Measurements from ENCODE around the gene WDR5. TPM values are rescaled to one million over a fixed set of nuclear protein-coding genes. Genes with fewer than 3 reads are reported as not detected.

The WDR5 gene
- total RNA-seq, 1 donor from 2014 or later = 26.6 TPM

DNA sequence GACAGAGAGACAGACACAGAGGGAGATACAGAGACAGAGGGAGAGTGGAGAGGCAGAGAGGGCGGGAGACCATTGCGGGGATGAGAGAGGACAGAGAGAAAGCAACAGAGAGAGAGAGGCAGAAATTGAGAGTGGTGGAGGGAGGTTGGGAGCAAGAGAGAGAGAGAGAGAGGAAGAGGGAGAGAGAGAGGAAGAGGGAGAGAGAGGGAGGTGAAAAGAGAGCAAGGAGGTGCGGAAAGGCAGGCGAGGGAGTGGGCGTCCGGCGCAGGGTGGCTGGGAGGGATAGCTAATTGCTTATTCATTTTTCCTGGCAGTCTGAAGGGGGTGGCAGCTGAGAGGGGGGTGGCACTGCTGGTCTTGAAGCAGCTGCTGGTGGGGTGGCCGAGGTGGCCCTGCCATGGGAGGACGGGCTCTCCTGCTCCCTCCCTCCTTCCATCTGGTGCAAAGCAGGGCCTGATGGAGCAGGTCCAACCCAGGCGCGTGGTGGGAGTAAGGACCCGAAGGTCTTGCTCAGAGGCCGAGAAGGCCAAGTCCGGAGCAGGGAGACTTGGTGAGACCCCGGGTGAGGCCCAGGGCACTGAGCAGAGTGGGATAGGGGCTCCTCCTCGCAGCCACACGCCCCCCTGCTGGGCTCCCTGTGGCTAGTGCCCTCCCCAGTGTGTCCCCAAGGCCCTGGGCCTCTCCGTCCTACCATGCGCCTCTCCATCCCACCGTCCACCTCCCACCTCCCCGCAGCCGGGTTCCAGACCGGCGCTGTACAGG lies 53.8 kb downstream of the WDR5 start:
- no peak for ATAC-seq

DNA sequence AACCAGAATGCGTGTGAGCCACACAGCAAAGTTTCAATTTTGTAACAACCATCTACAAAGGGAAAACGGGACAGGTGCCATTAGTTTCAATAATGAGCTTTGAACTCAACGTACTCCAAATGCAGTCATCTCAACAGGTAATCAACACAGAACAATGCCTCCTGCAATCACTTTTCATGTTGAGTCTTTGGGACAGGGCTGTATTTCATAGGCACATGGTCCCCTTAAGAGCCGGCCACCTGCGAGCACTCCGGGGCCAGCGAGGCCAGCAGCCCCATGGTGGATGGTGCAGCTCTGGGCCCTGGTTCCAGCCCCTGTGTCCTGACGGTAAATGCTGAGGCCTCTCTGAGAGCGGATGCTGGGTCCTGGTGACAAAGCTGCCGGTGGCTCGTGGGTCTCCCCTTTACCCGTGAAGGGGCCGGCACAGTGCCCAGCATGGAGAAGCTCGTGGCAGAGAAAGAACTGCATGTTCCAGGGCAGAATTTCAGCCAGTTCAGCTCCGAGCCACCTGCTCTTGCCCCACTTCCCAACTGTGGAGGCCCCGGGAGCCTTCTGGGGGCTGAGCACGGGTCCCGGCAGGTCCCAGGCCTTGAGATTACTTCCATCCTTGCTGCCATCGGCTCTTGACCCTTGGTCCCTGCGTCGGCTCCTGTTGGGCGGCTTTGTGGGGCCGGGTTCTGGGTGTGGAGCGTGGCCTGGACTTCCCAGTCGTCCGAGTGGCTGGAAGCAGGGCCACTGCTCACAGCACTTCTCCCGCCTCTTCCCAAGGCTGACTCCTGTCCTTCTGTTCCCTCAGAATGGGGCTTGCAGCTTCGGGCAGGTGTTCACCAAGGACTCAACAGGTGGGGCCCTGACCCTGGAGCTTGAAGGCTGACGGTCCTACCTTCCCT lies 54.6 kb downstream of the WDR5 start:
- no peak for ATAC-seq

DNA sequence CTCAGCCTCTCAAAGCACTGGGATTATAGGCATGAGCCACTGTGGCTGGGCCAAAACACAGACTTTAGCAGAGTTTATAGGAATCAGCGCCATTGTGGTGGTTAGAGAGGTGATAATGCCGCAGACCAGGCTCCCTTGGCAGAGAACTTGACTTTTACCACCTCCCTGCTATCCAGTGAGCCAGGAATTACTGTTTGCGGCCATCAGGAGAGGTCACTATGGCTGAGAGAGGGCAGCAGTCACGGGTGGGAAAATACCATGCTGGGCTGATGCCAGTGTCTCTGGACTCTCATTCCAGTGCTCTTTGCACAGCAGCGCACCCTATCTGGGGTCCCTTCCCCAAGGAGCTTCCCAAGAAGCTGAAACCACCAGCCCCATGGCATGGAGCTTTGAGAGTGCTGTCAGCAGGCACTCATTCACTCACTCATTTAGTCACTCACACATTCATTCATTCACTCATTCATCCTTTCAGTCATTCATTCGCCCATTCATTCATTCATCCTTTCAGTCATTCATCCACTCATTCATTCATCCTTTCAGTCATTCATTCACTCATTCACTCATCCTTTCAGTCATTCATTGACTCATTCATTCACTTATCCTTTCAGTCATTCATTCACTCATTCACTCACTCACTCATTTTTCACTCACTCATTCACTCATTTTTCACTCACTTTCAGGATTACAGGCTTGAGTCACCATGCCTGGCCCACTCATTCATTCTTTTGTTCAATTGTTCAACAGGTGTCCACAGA lies 55.8 kb downstream of the WDR5 start:
- ATAC-seq = no peak

DNA sequence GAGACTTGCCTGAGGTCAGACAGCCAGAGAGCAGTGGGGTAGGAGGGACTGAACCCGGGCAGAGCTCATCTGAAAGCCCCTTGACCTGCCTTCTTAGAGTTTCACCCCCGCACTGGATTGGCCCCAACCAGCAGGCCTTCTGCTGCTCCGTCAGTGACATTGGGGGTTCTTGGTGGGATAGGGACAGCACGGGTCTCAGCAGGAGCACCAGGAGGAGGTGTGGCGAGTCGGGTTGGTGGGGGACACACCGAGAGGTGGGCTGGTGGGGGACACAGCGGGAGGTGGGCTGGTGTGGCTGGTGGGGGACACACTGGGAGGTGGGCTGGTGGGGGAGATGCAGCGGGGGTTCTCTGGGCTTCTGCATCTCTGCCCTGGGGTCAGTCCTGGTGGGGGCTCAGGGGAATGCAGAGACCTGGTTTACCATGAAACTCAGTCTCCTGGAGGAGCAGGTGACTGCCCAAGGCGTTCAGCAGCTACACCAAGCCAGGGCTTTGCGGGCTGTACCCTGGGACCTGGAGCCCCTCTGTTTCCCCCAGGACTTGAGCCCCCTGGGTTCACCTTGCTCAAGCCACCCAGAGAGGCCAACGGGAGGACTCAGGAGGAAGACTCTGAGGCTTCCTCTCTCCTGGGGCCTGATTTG lies 56.5 kb downstream of the WDR5 start:
- no peak for ATAC-seq

DNA sequence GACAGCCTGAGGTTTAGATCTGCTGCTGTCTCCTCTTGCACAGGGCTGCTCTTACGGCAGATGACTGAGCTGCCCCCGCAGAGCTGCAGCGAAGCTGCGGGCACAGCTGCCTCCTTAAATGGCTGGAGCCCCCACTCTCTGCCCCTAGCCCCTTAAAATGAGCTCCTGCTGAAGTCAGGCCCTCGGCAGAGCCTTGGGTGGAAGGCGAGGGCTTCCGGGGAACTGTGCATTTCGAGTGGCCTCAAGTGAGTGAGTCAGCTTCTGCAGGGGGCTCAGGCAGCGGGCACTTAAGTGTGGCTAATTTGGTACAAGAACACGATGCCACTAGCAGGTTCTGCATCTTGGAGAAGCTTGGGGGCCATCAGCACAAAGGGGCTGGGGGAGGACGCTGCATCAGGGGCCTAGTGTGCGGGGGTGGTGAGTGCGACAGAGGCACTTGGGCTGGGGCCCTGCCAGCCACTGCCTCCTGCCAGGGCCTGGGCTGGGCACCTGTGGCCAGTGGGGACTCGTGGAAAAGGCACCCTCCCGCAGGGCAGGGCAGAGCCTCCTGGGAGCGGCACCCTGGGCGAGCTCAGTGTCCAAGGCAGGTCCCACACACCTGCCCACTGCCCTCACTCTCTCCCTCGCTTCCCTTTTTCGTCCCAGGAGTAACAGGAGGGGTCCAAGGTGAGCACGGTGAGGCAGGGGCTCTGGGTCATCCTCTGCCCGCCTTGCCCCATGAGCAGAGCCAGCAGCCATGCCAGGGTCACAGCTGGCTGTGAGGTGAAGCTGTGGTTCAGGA lies 57.3 kb downstream of the WDR5 start:
- no peak for ATAC-seq

DNA sequence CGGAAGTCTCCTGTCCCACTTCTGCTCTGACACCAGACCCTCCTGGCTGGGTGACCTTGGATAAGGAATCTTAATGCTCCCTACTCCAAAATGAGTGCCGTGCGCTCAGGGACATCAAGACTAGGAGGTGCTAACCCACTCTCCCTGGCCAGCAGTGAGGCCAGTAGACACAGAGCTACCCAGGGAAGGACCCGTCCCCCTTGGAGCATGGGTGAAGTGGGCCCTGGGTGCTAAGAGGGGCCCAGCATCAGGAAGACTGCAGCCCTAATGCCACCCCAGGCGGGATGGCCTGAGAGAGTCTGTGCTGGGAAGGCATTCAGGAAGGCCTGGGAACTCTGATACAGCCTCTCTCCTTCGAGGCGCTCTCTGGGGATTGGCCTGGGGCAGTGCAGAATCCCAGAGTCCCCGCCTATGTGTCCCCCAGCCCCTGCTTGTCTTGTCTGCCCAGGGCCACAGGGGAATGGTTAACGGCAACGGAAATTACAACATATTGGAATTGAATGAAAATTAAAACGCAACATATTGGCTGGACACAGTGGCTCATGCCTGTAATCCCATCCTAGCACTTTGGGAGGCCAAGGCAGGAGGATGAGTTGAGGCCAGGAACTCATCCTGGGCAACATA lies 58.1 kb downstream of the WDR5 start:
- no peak for ATAC-seq

DNA sequence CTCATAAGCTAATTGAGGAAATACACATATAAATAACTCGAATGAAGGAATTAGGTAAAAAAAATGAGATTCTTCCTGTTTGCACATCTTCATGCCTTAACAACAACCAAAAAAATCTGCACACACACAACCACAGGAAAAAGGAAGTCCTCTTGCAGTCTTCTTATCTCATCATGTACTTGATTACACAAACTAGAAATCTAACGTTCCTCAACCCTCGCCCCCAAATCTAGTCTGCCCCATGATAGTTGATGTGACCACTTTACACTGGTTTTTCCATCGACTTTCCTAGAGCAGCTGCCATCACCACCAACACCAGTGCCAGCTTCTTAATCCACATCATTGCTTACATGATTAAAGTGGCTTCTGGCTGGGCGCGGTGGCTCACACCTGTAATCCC lies 59.7 kb downstream of the WDR5 start:
- no peak for ATAC-seq

DNA sequence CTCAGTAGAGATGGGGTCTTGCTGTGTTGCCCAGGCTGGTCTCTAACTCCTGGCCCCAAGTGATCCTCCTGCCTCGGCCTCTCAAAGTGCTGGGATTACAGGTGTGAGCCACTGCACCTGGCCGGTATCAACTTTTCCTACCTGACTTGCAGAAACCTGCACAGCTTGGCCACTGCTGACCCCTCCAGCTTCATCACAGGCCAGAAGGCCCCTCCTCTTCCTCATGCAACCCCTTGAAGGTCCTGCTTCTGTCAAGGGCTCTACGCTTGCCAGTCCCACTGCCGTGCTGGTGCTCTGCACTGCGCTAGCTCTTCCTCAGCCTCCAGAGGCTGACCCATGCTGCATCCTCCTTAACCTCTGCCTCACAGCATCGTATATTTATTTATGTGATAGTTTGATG lies 61.0 kb downstream of the WDR5 start:
- no peak for ATAC-seq

DNA sequence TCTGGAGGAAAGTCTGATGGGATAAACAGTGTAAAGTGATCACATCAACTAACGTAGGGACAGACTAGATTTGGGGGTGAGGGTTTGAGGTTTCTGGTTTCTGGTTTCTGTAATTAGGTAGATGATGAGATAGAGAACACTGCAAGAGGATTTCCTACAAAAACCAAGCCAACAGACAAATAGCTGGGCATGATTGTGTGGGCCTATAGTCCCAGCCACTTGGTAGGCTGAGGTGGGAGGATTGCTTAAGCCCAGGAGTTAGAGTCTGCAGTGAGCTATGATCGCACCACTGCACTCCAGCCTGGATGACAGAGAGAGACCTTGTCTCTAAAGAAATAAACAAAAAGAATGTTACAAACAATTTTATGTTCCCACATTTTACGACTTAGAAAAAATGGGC lies 62.9 kb downstream of the WDR5 start:
- ATAC-seq = no peak

DNA sequence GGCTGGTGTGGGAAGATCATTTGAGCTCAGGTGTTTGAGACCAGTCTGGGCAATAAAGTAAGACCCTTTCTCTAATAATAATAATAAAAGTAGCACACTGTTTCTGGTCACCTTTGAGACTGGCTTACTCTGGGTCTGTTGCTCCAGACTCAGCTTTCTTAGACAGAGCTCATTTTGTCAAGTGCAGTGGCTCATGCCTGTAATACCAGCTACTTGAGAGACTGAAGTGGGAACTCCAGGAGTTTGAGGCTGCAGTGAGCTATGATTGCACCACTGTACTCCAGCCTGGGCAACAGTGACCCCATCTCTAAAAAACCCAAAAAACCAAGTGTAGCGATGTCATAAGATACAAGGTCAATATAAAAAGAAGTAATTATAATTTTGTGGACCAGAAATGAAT lies 64.8 kb downstream of the WDR5 start:
- ATAC-seq = no peak

DNA sequence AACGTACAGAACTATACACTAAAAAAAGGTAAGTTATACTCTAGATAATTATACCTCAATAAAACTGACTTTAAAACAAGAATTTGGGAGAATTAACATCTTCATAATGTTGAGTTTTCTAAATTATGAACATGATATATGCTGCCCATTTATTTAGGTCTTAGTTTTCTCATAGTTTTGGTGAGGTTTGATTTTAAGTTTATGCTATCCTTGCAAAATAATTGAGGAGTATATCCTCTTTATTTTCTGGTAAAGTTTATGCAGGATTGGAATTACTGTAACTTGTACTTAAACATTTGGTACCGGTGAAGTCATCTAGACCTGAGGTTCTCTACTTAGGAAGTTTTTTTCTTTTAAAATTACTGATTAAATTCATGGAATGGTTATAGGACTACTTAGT lies 67.3 kb downstream of the WDR5 start:
- no peak for ATAC-seq

DNA sequence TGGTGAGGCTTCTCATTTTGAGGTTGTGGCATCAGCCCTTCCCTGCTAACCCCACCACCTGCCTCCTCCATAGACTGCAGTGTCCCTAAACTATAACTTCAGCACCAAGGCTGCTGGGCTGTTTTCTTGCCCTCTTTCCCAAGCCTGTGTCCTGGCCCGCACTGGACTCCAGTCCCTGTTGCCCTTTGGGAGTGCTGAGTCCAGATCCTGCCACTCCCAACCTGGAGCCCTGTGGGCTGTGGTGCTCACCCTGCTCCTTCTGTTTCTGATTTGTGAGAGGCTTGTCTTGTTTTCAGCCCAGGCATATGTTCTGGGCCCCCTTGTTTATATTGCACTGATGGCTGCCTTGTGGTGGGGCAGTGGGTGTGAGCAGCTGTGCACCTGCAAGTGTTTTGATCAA lies 68.2 kb downstream of the WDR5 start:
- ATAC-seq = no peak

DNA sequence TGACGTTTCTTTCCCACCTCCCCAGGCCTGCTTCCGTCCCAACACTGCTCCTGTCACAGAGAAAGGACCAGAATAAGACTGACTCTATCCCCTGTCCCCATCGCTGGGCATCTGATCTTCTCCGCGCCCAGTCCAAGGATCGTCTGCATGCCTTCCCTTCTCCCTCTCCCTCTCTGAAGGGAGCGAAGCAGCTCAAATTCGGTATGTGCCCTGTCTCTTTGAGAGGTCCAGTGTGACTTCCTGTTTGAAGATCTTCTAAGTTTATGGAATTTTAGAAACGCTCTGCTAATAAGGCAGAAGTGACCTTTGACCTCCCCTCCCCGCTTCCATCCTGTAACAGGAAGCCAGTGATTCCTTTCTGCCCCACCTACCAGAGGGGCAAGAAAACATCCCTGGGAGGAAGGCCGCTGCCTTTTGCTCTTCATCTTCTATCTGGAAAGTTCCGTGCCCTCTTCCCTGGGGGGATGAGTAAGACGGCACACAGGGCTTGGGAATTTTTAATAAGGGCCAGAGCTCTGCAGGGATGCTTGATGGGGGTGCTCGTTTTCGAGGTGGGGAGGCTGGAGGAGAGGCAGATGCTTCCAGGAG lies 69.2 kb downstream of the WDR5 start:
- ATAC-seq = no peak

DNA sequence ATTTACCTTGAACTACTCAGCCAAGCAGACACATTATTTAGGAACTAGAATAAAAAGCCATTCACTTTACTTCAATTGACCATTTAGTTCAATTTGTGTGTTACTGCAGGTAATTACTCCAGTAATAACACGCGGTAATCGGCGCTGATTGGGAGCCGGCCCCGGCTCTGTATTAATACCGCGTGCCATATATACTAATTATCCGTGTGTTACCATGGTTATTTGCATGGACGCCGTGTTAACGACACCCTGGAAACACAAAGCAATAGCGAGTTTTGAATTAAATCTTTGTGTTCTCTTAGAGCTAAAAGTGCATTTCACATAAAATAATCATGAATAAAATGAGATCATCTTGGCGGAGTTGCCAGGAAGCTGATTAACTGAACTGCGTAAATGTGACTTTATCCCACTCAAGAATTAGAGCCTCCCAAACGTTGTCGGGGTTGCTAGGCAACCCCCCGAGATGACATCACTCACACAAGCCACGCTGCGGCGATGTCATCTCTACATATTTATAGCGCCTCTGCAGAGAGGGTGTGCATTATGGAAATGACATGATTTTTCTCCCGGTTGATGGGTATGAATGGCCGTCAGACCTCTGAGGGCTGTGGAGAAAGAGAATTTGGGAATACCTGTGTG lies 69.9 kb downstream of the WDR5 start:
- ATAC-seq = no peak

DNA sequence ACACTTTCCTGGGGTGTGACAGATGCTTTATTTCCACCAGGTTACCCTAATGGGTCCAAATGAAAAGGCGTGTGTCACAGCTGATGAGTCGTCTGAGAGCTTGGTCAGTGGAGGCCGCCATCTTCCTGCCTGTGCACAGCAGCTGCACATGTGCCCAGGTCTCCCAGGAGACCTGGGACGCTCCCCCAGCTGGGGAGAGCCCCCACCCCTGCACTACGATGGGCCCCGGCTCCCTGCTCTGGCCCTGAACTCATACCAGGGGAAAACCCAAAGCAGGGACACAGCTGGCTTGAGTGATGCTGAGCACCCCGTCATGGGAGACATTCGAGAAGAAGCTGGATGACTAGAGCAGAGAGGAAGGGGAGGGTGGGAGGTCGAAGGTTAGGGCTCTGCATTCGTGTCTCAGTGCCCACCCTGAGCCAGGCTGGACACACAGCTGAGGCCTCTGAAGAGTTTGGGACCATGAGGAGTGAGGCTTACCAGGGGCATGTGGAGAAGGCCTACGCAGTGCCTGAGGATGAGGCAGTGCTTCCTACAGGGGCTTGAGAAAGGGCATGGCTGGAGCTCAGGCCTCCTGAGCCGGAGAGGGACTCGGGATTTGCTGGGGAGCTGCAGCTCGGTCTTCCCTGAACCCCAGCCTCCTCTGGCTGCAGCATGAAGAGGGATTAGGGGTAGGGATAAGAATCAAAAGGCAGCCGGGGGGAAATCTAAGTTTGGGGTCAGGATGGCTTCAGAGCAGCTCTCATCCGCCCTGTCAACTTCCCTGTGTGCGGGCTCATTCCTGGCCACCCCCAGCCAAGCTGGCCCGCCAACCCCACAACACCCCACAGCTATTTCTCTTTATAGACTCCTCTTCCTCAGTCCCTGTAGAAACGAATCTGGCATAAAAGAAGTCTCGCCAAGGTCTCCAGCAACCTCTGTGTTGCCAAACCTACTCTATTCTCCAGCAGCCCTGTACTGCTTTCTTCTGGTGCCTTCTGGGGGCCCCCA lies 70.7 kb downstream of the WDR5 start:
- ATAC-seq = no peak

DNA sequence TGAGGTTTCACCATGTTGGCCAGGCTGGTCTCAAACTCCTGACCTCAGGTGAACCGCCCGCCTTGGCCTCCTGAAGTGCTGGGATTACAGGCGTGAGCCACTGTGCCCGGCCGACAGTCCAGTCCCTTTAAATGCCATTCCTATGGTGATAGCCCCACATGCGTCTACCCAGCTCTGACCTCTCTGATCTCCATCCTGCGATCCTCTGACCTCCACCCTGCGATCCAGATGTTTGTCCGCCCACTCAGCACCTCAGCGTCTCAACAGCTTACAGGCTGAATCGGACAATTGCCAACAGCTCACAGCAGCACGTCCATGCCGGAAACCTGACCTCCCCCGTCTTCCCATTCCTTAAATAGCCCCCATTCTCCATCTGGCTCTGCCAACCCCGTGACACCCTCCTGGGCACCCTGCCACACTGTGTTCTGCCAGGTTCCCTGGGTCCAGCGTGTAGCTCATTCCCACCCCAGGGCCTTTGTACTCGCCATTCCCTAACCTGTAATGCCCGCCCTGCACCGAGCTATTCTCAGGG lies 72.5 kb downstream of the WDR5 start:
- ATAC-seq = no peak

DNA sequence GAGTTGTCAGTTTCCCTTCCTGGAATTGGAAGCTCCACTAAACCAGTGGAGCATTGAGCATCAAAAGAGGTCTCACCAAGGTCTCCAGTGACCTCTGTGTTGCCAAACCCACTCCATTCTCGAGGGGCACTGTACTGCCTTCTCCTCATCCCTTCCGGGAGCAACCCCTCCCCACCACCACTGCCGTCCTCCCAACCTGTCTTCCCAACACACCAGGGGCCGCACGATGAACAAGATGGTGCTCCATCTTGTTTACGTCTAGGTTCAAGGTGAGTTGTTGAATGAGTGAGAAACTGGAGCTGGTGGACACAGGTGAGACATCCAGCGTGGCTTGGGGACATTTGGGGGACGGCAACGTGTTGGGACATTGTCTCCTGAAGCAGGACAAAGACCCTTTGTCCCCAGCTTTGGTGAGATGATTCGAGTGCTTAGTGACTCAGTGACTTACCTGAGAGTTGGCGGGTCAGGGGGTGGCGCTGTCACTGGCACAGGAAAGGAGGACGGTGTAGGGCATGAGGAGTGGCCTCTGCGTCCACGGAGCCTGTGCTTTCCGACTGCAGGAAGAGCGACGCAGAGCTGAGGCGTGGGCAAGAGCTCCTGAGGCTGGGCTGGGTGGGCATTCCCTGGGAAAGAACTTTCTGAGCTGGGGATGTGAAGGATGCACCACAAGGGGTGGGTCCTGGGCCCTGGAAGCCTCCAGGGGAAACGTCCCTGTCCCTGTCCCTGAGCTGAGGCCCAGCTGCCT lies 73.3 kb downstream of the WDR5 start:
- ATAC-seq = no peak

Data from esophagus mucosa (tissue), 1 donor.